ENCODE results near the gene PTGR3.

The PTGR3 gene

GRCh38 chr18:75209129-75209950 lies at the start of gene PTGR3:
PTGR3 (minus strand) TSS chr18:75209139; CDS start chr18:75209058, 81 bp downstream.
- DNase-seq, result peak; percentile 57

- no peak for DNase-seq
Observed at GRCh38 chr18:75257605-75258004, 48.7 kb upstream of the PTGR3 start.

GRCh38 chr18:75256376-75256775 lies 47.4 kb upstream of the PTGR3 start:
- no peak for DNase-seq

GRCh38 chr18:75255094-75255493 lies 46.2 kb upstream of the PTGR3 start:
- DNase-seq, result no peak

- no peak for DNase-seq
Observed at GRCh38 chr18:75253784-75254183, 44.8 kb upstream of the PTGR3 start.

GRCh38 chr18:75253043-75253442 lies 44.1 kb upstream of the PTGR3 start:
- DNase-seq, result no peak

DNA sequence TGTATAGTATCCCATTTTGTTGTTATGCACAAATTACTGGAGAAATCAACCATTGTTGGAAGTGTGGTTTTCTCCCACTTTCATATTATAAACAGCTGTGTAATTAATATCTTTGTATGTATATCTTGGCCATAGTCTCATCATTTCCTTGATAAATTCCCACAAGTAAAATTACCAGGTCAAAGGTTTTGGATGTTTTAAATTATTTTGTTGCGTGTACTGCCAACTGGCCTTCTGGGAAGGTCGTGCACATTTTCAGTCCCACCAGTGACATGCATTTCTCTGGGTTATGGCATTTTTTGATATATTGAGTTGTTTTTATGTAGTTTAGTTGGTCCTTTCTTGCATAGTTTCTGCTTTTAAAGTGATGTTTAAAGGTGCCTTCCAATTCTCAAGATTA lies 43.2 kb upstream of the PTGR3 start:
- DNase-seq, result no peak

DNA sequence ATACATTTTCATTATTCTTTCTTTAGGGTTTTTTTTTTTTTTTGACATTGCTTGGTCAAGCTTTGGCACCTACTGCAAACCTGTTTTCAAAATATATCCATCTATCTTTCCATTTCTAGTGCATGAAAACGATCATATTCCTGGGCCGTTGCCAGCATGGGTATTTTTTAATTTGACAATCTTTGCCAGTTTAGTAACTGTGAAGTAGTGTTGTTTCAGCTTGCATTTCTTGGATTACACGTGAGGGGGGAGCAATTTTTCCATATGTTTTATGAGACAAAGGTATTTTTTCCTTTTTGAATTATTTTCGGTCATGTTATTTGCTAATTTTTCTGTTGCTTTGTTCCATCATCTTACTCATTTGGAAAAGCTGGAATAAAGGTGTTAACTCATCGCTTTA lies 42.5 kb upstream of the PTGR3 start:
- no peak for DNase-seq

DNA sequence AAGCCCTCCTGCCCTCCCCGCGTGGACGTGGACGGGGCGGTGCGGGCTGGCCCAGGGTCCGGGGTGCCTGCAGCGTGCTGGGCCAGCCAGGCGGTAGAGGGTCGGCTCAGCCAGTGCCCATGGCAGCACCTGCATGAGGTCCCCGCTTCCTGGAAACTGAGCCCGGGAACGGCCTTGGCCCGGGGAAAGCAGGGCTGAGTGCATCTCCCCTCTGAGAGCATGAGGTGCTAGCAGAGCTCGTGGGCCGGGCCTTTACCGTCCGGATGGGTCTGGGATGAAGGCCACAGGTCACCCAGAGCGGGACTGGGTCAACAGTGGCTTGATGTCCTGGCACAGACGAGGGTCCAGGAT lies 41.5 kb upstream of the PTGR3 start:
- no peak for DNase-seq

GRCh38 chr18:75249672-75250470 lies 40.9 kb upstream of the PTGR3 start:
- DNase-seq, result no peak

GRCh38 chr18:75249175-75249518 lies 40.2 kb upstream of the PTGR3 start:
- no peak for DNase-seq

DNA sequence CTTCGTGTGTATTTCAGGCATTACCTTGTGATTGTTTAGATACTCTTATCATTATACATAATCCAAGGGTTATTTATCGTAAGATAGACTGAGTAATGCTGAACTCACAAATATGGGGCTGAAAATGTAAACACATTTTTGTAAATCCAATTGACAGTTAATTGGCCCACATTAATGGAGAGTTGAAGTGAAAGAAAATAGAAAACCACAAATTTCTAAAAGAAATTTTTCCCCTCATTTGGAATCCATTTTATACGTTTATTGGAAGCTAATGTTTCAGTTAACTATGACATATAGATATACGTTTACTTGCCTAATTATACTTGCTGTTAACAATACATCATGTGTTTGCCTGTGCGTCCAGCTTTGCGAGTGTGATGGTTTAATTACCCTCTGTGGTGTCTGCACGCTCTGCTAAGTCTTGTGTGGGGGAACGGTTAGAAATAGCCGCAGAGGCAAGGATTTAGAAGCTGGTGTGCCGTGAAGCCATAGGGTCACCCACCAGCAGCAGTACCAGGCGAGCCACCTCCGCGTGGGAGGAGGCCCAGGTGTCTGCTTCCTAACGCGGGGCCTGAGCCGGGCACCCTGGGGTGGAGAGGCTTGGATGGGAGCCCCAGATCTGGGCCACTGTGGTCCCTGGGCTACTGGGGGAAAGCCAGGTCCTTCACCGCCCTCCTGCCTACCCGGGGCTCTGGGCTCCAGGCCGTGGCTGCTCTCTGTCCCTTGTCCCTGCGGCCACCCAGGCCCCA lies 39.7 kb upstream of the PTGR3 start:
- peak; percentile 85 for DNase-seq

DNA sequence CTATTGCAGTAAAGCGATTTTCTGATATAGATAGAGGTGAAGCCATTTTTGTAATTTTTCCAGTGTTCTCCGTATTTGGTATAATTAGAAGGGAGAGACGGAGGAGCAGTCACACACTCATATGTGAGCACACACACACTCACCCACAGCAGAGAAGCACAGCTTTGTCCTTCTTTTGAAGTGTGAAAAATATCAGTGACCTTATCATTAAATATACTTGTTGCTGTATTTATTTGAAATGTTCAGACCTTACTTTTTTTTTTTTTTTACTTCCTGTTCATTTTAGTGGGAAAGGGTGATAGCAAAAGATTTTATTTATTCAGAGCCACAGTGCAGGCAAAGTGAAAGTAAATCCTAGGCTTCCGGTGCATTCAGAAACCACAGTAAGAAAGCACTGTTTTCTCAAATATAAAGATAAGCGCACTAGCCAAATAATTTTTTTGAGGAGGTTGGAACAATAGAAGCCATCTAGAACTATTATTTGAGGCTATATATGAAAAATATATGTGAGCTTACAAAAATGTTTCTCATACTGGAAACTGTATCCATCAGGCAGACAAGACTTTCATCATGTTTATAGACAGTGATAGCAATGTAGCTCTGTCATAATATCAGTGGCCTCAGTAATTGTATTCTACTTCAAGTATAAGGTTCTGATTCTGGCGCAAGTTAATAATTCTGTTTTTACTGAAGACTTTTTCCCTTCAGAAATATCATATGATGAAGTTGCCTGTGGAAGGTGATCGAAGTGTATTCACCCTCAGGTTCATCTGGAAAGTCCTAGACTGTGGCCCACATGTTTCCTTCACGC lies 38.9 kb upstream of the PTGR3 start:
- DNase-seq, result peak; percentile 75

DNA sequence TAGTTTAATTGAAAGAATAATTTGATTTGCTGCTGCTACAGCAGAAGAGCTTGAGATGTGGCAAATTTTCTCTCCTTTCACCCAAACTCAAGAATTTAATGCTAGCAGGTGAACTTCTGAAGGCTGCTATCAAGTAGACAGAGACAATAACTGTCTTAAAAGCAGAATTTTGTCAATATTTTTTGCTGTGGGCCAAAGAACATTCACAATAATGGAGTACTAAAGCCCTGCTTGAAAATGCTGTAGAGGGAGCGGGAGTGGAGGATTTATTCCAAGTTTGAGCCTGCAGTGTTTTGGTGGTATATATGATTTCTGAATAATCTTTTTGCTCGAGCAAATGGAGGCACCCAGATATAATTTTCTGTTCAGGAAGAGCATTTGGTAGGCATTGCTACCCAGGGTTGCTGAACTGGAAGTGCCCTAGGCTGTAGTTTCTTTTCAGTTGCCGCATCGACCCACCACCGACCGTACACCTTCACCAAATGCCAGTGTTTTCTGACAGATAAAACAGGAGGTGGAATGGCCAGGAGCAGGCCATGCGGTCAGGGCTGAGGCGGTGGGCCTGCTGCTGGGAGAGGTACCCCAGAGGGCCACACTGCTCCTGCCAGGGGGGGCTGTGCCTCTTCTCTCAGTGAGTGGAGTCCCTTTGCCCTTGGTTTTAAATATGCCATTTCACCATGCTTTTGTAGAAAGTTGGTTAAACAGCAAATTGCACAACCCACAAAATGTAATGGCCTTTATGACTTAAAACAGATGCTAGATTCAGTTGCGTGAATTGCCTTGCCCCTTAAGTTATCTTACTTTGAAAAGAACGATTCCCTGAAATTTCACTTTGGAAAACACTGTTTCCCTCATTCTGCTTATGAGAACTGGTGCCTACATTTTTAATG lies 38.0 kb upstream of the PTGR3 start:
- peak; percentile 52 for DNase-seq

GRCh38 chr18:75244351-75245313 lies 35.7 kb upstream of the PTGR3 start:
- DNase-seq, result peak; percentile 40

- DNase-seq, result no peak
Observed at GRCh38 chr18:75241705-75242104, 32.8 kb upstream of the PTGR3 start.

DNA sequence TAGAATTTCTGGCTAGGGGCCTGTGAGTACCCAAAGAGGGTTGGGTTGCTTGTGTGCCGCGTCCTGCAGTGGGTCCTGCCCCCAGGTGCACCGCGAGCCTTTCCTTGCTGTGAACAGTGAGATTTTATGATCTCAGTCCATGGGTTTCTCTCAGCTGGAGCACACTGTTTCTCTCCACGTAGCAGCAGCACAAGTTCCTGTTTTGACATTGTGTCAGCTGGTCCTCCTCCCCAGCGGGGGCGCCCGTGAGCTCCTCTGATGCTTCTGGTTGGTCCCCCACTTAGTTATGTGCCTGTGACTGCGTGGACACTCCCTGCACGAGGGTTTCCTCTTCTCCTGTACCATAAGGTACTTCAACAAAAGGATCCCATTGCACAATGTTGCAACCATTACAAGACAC lies 31.5 kb upstream of the PTGR3 start:
- no peak for DNase-seq

DNA sequence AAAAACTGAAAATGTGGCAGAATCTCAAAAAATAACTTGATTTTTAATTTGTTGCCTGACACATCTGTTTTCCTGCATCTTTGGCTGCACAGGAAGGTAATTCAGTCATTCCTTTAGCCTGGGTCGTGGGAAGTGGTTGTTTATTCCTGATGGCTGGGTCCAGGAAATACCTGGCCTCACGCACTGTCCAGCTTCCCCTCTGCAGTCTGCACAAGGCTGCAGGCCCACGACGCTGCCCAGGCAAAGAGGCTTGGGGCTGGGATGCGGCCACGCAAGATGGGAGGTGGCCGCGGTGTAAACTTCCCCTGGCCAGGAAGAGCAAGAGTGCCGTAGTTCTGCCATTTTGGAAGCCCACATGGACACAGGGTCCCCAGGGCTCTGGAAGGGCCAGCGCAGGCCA lies 29.8 kb upstream of the PTGR3 start:
- DNase-seq, result no peak

GRCh38 chr18:75238100-75238499 lies 29.2 kb upstream of the PTGR3 start:
- no peak for DNase-seq

DNA sequence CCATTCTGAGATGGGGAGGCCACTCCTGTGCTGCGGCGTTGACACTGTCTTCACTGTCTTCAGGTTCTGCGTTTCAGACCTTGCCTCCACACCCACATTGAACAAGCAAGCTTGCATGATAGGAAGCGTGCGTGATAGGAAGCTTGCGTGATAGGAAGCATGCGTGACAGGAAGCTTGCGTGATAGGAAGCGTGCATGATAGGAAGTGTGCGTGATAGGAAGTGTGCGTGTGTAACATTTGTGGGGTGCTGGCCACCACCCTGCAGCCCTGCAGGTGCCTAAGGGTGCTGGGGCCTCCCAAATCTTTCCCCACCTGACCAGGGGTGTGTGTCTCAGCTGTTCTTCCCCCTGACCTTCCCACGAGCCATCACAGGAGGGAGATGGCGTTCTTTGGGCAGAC lies 27.0 kb upstream of the PTGR3 start:
- DNase-seq, result no peak

DNA sequence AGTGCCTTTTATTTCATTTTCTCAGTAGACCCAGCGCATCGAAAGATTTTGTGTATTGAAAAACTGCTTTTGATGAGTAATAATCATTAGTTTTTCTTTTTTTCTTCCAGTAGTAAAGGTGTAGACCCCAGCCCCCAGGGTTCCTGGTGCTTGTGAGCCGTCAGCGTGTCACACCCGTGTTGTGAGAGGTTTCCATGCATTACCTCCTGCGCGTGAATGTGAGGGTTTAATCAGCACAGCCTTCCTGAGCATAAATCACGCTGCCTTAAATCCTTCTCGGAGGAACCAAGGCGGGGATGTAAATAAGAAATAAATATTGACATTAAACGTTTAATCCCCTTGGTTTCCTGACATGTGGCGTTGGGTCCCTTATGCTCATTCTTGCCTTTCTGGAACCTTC lies 26.0 kb upstream of the PTGR3 start:
- DNase-seq, result no peak

All from NCI-H526 treated with DMSO at 0.1 percent for 48 hours (cell line).